Stimulated activated naive CD4-positive, alpha-beta T cell treated with Interleukin-2 at 50 U/mL for 16 hours (primary cell): ENCODE measurements around the gene SPAG8.

ENCODE experiments used
- DNase-seq: peaks from one replicate; lab custom pipeline; 2025; lab: John Stamatoyannopoulos, UW

Gene SPAG8

DNA sequence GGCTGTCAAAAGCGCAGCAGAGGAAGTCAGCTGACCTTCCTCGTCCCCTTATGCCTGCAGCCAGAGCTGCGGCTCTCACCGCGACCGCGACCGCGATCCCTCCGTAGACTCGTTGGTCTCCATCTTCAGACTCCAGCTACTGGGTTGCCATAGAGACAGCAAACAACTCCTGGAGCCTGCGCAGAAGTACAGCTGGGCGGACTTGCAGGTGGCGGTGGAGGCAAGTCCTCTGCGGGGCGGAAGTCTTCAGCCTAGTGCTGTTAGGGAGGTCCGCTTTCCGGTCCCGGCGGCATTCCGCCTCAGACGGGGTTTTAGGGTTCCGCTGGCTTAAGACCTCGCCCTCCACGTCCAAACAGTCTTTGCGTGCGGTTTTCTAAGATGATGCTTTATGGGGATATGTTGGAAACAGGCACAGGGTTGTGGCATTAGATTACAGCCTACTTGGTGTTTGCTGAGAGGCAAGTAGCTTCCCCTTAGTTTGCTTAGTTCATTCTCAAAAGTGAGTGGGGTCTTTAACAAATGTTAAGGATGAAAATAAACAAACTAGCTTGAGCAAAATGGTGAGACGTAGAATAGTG, at the start of gene SPAG8:
SPAG8 (minus strand) TSS at position 238 of the 578 bp plus-strand sequence; CDS start at position 123, 115 bp downstream.
- DNase-seq, result peak; percentile 95

GRCh38 chr9:35861161-35861897, 49.3 kb upstream of the SPAG8 start:
- DNase-seq, result no peak

DNA sequence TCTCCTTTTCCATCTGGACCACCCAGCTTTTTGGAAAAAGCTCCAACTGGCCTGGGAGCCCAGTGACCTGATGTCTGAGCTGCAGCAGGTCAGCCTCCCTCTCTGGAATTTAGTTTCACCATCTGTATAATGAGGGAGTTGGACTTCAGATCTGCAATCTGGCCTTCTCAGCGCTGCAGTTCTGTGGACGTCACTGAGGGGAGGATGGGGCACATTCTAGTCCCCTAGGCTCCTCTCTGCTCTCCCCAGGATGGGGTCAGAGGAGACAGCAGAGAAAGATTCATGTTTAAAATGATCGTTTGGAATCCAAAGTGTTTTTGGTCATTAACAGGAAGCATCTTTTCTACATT, 47.9 kb upstream of the SPAG8 start:
- no peak for DNase-seq

- no peak for DNase-seq
These were observed 47.4 kb upstream of the SPAG8 start for GRCh38 chr9:35859310-35859989.

- DNase-seq, result no peak
These were observed 46.4 kb upstream of the SPAG8 start for GRCh38 chr9:35858458-35858857.

DNA sequence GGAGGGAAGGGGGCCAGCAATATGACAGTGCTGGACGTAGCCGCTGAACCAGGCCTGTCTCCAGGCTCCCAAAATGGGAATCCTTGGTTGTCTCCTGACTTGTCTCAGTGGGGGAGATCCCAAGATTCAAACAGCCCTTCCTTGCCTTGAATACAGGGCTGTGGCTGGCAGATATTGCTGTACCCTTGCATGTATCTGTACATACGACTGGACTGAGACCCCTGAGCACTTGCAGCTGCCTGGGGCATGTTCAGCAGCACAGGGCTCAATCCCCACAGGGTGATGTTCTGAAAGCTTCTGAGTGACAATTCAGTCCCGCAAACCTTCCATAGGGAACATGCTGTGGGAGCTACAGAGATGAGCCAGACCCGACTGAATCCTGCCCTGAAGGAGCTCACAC, 44.8 kb upstream of the SPAG8 start:
- DNase-seq, result no peak

- no peak for DNase-seq
These were observed 44.1 kb upstream of the SPAG8 start for GRCh38 chr9:35856206-35856605.

DNA sequence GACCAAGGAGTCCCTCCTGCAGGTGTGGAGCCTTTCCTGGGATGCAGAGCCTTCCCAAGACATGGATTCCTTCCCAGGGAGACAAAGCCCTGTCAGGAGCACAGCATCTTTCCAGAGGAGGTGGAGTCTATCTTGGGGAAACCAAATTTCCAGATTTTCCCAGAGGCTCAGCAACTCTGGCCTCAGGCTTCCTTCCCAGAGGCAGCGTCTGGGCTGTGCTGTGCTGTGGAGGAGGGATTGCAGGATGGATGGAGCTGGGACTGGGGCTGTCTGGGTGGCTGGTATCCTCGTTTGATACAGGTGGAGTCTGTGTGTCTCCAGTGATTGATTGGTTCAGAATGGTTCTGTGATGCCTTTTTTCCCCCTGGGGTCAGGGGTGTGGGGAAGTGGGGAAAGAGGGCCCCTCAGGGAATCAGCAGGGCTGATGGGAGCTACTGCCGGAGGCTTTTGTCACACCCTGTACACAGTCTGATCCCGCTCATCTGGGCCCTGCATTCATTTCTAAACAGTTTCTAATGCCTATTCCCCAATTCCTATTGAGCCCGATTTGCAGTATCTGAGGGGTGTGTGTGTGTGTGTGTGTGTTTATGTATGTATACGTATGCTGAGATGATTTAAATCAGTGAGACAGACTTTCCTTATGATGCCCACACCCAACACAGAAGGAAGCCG, 42.2 kb upstream of the SPAG8 start:
- DNase-seq, result no peak

DNA sequence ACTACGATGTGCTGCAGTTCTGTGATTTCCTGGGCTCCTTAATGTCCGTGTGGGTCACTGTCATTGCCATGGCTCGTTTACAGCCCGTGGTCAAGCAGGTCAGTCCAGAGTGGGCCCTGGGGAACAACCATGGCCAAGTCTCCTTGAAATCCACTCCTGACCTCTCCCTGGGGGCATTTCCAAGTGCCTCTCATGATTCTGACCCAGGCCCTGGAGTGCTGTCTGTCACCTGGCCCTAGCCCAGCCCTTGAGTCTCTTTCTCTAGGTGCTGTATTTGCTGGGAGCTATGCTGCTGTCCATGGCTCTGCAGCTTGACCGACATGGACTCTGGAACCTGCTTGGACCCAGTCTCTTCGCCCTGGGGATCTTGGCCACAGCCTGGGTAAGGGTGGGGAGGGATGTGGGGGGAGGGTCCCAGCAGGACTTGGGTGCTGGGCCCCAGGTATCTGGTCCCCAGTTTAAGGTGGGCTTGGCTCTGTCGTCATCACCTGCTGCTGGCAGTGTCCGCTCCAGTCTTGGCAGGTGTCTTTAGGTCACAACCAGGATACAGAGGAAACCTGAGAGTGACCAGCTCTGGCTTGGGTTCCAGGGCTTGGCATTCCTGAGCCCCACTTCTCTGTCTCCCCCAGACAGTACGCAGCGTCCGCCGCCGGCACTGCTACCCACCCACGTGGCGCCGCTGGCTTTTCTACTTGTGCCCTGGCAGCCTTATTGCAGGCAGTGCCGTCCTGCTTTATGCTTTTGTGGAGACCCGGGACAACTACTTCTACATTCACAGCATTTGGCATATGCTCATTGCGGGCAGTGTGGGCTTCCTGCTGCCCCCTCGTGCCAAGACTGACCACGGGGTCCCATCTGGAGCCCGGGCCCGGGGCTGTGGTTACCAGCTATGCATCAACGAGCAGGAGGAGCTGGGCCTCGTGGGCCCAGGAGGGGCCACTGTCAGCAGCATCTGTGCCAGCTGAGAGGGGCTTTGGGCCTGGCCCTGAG, 41.1 kb upstream of the SPAG8 start:
- no peak for DNase-seq

DNA sequence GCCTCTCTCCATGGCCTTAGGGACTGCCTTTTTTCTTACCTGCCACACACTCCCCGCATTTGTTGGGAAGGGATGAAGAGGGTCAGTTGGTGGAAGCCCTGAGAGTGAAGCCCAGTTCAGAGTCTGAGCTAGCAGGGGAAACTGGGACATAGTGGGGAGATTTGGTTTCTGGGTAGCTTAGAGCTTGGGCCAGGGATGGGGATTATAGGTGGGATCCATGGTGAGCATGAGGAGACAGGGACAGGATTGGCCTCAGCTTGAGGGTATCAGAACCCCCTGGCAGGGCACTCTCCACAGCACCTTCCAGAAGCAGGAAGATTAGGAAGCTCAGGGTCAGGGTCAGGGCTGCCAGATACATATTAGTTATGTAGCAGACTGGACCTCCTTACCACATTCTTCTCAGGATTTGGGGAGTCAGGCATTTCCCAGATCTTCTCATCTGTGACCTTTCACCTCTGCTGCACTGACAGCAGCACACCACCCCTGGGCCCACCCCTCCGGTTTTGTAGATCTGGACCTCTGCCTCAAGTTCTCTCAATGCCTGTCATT, 40.3 kb upstream of the SPAG8 start:
- no peak for DNase-seq

- DNase-seq, result no peak
These were observed 35.9 kb upstream of the SPAG8 start for GRCh38 chr9:35847792-35848572.

- DNase-seq, result no peak
These were observed 34.0 kb upstream of the SPAG8 start for GRCh38 chr9:35845824-35846771.

GRCh38 chr9:35844628-35845270, 32.7 kb upstream of the SPAG8 start:
- DNase-seq, result no peak

DNA sequence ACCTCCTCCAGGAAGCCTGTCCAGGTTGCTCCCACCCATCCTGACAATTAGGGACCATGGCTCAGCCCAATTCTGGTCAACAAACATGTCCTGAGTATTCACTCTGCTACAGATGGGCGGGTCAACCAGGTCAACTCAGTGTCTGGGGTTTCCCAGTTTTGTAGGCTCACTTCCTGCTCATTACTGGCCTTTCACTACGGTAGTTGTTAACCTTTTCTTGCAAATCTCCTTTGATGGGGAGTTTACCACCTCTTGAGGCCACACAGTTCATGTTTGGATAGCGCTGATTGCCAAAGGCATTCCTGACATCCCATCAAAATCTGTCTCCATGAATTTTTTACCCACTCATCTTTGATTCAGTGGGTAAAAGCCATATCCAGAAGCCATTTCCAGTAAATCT, 30.7 kb upstream of the SPAG8 start:
- no peak for DNase-seq

DNA sequence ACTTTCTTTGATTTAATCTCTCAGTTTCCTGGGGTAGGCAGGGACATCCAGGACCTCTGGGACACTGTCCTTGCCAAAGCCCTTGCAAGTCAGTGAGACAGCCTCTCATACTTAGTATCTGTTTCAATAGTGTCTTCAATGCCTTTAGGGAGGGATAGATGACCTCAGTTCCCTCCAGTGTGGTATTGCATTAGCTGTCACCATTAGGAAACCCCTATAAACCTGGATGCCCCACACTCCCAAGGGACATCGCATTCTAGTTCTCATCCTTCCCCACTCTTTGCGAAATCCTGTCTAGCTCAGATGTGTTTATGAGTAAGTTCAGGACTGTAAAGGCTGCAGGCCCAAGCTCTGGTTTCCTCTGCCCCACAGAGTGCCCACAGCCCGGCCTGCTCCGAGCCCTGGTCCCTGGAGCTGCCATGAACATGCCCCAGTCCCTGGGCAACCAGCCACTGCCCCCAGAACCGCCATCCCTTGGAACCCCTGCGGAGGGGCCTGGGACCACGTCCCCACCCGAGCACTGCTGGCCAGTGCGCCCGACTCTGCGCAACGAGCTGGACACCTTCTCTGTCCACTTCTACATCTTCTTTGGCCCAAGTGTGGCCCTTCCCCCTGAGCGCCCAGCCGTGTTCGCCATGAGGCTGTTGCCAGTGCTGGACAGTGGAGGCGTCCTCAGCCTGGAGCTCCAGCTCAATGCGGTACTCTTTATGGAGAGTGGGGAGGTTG, 30.1 kb upstream of the SPAG8 start:
- no peak for DNase-seq

DNA sequence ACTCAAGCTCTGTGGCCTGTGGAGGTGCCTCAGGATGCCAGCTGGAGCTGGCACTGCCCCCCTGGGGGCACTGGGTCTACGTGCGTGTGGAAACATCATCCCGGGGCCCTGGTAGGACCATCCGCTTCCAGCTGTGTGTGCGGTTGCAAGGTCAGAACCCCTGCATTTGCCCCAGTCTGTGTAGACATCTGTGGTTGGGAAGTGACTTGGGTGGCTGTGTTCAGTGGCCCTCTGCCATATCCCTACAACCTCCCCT, 29.5 kb upstream of the SPAG8 start:
- DNase-seq, result no peak

- DNase-seq, result no peak
These were observed 29.0 kb upstream of the SPAG8 start for GRCh38 chr9:35840881-35841644.

- no peak for DNase-seq
These were observed 27.9 kb upstream of the SPAG8 start for GRCh38 chr9:35839926-35840325.
